Sigmoid colon (tissue), 7 donors: ENCODE data around the gene AIPL1. TPM values are rescaled to one million over a fixed set of nuclear protein-coding genes. Genes with fewer than 3 reads are reported as not detected.

ENCODE experiments used
- DNase-seq: peaks from one replicate; pipeline ENCODE4 v3.0.0-alpha.2; 2019
- H3K27ac ChIP-seq, 4 donors: fragments of 200-600 bp; sonication (generic); one replicate each; pipeline ENCODE4 v1.5.1; 2016 to 2019; ENCODE audit warnings: mild to moderate bottlenecking in 1 of 4
- H3K27me3 ChIP-seq, 3 donors: fragments of 200-600 bp; sonication (generic); one replicate each; pipeline ENCODE4 v1.5.1; 2019; ENCODE audit warnings: mild to moderate bottlenecking in 1 of 3
- H3K36me3 ChIP-seq, 4 donors: fragments of 200-600 bp; sonication (generic); one replicate each; pipeline ENCODE4 v1.5.1; 2016 to 2019
- H3K4me1 ChIP-seq, 4 donors: fragments of 200-600 bp; sonication (generic); one replicate each; pipeline ENCODE4 v1.5.1; 2017 to 2019
- H3K4me3 ChIP-seq, 4 donors: fragments of 200-600 bp; sonication (generic); one replicate each; pipeline ENCODE4 v1.5.1; 2017 to 2019; ENCODE audit warnings: mild to moderate bottlenecking in 2 of 4, moderate library complexity in 1 of 4
- H3K9me3 ChIP-seq, 4 donors: fragments of 200-600 bp in 3 of 4; sonication (generic) in 3 of 4; one replicate each; pipeline versions ENCODE4 v1.5.1 to v1.6.1; 2013 to 2019
- CTCF ChIP-seq, 4 experiments: fragments of 450-650 bp in 3 of 4; fragments of 200-600 bp in 1 of 4; IDR thresholded peaks; one replicate each; pipeline ENCODE4 v1.5.1; 2016 to 2019; ENCODE audit warnings: antibody characterized with exemption in 4 of 4, mild to moderate bottlenecking in 3 of 4, moderate library complexity in 2 of 4
- EP300 ChIP-seq, 4 donors: sonication (generic); formaldehyde crosslinking; IDR thresholded peaks; one replicate each; pipeline ENCODE4 v1.6.1; 2017; ENCODE audit warnings: antibody characterized with exemption in 4 of 4
- POLR2A ChIP-seq, 2 donors: fragments of 450-650 bp; IDR thresholded peaks; one replicate each; pipeline ENCODE4 v1.6.1; 2016; ENCODE audit warnings: antibody characterized with exemption in 2 of 2, mild to moderate bottlenecking in 2 of 2, moderate library complexity in 2 of 2
- POLR2AphosphoS5 ChIP-seq, 4 donors: sonication (generic); formaldehyde crosslinking; IDR thresholded peaks; one replicate each; pipeline ENCODE4 v1.6.1; 2017; ENCODE audit warnings: antibody characterized with exemption in 4 of 4
- WGBS, 2 donors: extraction: QIAGEN DNeasy Blood & Tissue Kit; methylation state at CpG; one replicate each; pipeline ENCODE4 v1.1.7; 2013; 5-methylcytosine and 5-hydroxymethylcytosine counted together
- intact Hi-C: fragments of 100-400 bp; cut with DNase I; formaldehyde crosslinking; loops from one replicate; pipeline ENCODE4 v1.15.1; 2023
- polyA plus RNA-seq, 3 donors: library from polyadenylated mRNA; stranded (reverse); fragments of 200-250 nt; gene quantifications; one replicate each; pipeline ENCODE4 v1.2.3, GENCODE V29; 2013
- total RNA-seq, 4 donors: library from RNA; depleted of rRNA; stranded (reverse); fragments of >200 nt; gene quantifications; one replicate each; pipeline ENCODE4 v1.1.0, GENCODE V29; 2016
- donor health status: healthy with polysubstance abuse.
- donor health status: Bipolar disorder and iron deficiency.
- donor health status: healthy.

Gene AIPL1
- total and polyA plus RNA-seq, 7 donors, result not detected

- no peak for TF ChIP-seq POLR2A (IDR thresholded peaks at IDR 0.05)
- TF ChIP-seq POLR2AphosphoS5 (IDR thresholded peaks at IDR 0.05), result no peak
- no peak for TF ChIP-seq CTCF (IDR thresholded peaks at IDR 0.05)
- no peak for TF ChIP-seq EP300 (IDR thresholded peaks at IDR 0.05)
- H3K27me3 ChIP-seq, result no peaks in the 10 kb centered on the region
- 89 to 91% methylated on average over 11 of the region's 11 CpGs for WGBS, 2 donors
- intact Hi-C loops, result no loop called here
- H3K36me3 ChIP-seq, result peaks cover 0 to 3% (median 0%) of the 10 kb centered on the region in 4 donors
- peaks cover 0 to 17% (median 0%) of the 10 kb centered on the region in 4 donors for H3K4me1 ChIP-seq
- no peaks in the 10 kb centered on the region for H3K9me3 ChIP-seq
- H3K4me3 ChIP-seq, result no peak overlapping the region
- no peak overlapping the region for H3K27ac ChIP-seq
- DNase-seq, result no peak
Observed at GRCh38 chr17:6478486-6478885, 43.6 kb upstream of the AIPL1 start.

DNA sequence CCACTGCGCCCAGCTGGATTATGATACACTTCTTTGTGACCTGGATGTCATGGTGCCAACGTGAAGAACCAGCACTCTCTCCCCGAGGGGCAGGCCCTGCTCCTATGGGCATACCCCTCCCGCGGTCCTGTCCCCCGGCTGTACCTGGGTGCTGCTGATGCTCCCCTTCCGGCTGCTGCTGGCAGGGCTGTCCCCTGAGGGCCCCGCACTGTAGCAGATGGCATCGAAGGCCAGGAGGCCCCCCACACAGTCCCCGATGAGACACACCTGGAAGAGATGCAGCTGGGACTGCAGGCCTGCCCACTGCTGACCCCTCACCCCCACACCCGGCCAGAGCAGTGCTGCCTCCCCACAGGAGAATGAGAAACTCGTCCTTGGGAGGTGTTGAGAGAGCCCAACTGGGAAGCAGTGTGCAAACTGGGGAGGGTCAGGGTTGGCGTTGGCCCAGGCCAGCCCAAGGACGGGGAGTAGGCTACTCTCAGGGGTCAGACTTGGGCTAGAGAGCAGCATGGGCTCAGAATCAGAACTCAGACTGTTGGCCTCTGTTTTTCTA, 43.0 kb upstream of the AIPL1 start:
- no peaks in the 10 kb centered on the region for H3K36me3 ChIP-seq
- WGBS, 2 donors, result 90 to 91% methylated on average over 14 of the region's 14 CpGs
- intact Hi-C loops, result no loop called here

DNA sequence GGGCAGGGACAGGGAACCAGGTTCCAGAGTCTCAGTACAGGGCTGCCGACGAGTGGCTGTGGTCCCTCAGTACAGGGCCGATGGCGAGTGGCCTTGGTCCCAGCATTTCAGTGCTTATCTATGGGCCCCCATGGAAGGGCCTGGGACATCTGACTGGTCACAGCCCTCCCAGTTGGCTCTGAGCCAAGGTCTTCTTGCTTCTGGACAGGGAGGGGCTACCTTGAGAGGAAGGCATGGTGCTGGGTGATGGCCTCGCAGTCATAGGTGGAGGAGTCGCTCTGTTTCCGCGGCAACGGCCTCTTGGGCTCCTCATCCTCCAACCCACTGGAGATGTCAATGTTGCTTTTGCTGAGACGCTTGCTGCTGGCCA, 41.9 kb upstream of the AIPL1 start:
- no peak for DNase-seq
- no peaks in the 10 kb centered on the region for H3K9me3 ChIP-seq
- WGBS, 2 donors, result 91 to 93% methylated on average over 10 of the region's 10 CpGs
- no peak for TF ChIP-seq POLR2A (IDR thresholded peaks at IDR 0.05)
- TF ChIP-seq POLR2AphosphoS5 (IDR thresholded peaks at IDR 0.05), result no peak
- TF ChIP-seq EP300 (IDR thresholded peaks at IDR 0.05), result no peak
- no peak for TF ChIP-seq CTCF (IDR thresholded peaks at IDR 0.05)
- intact Hi-C loops, result no loop called here
- H3K27ac ChIP-seq, result peak overlapping the region in 2 of 4 donors; percentile 57 to 68
- H3K36me3 ChIP-seq, result no peaks in the 10 kb centered on the region
- H3K4me1 ChIP-seq, result peaks cover 0 to 25% (median 0%) of the 10 kb centered on the region in 4 donors
- no peak overlapping the region for H3K4me3 ChIP-seq
- H3K27me3 ChIP-seq, result no peaks in the 10 kb centered on the region

More for the DNA sequence above, 43.0 kb upstream of the AIPL1 start:
- no peak for DNase-seq
- Histone ChIP-seq H3K4me3 (no peak overlapping the region), H3K27me3 (no peaks in the 10 kb centered on the region), H3K27ac (no peak overlapping the region), H3K4me1 (peaks cover 0 to 23% (median 0%) of the 10 kb centered on the region in 4 donors), H3K9me3 (no peaks in the 10 kb centered on the region)
- TF ChIP-seq POLR2AphosphoS5 (IDR thresholded peaks at IDR 0.05) (no peak), EP300 (IDR thresholded peaks at IDR 0.05) (no peak), CTCF (IDR thresholded peaks at IDR 0.05) (no peak)

DNA sequence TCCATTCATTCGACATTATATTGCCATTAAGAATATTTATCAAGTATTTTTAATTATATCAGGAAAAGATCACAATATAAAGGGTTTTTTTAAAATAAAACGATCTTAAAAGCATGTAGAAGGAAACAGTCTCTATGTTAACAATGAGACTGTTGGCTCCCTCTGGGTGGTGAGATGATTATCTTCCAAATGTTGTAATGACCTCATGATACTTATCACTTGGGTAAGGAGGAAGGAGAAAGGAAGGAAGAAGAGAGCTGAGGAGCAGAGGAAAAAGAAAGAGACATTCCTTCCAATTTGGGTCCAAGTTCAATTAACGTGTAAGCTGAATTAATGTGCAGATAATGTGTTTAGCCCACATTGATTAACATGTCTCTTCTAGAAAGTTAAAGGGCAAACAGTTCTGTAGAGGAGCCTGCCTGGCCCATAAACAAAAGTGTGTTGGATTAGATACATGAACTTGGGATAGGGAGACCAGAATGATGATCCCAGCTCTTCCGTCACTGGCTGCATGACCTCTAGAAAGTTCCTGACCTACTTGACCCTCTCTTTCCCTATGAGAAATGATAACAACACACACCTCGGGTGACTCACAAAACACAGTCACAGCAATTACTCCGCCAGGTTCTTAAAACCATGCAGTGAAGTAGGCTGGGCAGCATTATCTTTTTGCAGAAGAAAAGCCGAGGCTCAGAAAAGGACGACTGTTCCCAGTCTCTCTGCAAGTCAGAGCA, 41.3 kb upstream of the AIPL1 start:
- 77 to 78% methylated on average over 8 of the region's 8 CpGs for WGBS, 2 donors
- Histone ChIP-seq H3K27ac (peak overlapping the region in 3 of 4 donors; percentile 52 to 68 (median 57)), H3K4me3 (no peak overlapping the region), H3K4me1 (peaks cover 0 to 25% (median 0%) of the 10 kb centered on the region in 4 donors), H3K27me3 (no peaks in the 10 kb centered on the region), H3K36me3 (no peaks in the 10 kb centered on the region), H3K9me3 (no peaks in the 10 kb centered on the region)
- intact Hi-C loops, result no loop called here
- no peak for TF ChIP-seq CTCF (IDR thresholded peaks at IDR 0.05)
- TF ChIP-seq EP300 (IDR thresholded peaks at IDR 0.05), result no peak
- no peak for TF ChIP-seq POLR2A (IDR thresholded peaks at IDR 0.05)
- TF ChIP-seq POLR2AphosphoS5 (IDR thresholded peaks at IDR 0.05), result no peak
- no peak for DNase-seq
